HG03095 (cell line): ENCODE measurements around the gene ARFGEF2.

Source experiments
- ATAC-seq: cut with Tn5 transposase; IDR thresholded peaks from one replicate; pipeline ENCODE4 v1.9.1; 2021; ENCODE audit warnings: moderate library complexity; ENCODE audit not compliant: unreplicated experiment

The ARFGEF2 gene

GRCh38 chr20:48898896-48899530 lies 22.5 kb upstream of the ARFGEF2 start:
- no peak for ATAC-seq

- no peak for ATAC-seq
Measured at GRCh38 chr20:48899881-48900280, 21.6 kb upstream of the ARFGEF2 start.

- ATAC-seq: no peak
Measured at GRCh38 chr20:48901326-48901725, 20.2 kb upstream of the ARFGEF2 start.

DNA sequence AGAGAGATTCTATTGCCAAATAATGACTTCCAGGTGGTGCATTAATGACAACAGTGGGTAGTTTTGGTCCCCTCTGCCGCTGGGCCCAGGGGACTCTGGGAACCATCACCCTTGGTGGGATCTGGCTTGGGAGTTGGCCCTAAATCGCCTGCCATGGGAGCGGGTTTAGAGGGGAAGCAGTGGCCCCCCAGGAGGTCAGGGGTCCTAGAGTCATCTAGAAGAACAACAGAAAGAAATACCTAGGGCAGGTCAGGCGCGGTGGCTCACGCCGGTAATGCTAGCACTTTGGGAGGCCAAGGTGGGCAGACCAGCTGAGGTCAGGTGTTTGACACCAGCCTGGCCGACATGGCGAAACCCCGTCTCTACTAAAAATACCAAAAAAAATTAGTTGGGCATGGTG lies 17.8 kb upstream of the ARFGEF2 start:
- ATAC-seq: no peak

GRCh38 chr20:48904566-48905296 lies 16.8 kb upstream of the ARFGEF2 start:
- no peak for ATAC-seq

GRCh38 chr20:48905297-48905647 lies 16.2 kb upstream of the ARFGEF2 start:
- ATAC-seq: no peak

GRCh38 chr20:48906221-48906877 lies 15.2 kb upstream of the ARFGEF2 start:
- no peak for ATAC-seq

DNA sequence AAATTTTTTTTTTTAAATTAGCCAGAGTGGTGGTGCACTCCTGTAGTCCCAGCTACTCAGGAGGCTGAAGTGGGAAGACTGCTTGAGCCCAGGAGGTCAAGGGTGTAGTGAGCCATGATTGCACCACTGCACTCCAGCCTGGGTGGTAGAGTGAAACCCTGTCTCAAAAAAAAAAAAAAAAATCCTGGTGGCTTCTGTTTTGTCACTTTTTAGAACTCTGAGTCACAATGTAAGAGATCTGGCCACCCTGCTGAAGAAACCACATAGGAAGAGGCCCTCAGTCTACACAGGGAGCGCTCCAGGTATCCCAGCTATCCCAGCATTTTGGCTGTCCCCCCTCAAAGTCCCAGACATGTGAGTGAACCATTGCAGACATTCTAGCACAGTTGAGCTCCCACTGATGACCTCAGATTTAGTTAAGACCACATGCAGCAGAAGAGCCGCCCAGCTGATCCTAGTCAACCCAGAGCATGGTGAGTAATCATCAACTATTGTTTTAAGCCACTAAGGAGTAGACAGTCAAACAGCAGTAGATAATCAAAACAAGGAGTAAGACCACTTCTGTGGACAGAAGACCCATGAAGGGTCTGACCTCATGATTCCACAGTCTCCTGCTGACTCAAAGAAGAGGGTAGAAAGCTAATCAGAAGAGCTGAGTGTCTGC lies 12.7 kb upstream of the ARFGEF2 start:
- no peak for ATAC-seq

DNA sequence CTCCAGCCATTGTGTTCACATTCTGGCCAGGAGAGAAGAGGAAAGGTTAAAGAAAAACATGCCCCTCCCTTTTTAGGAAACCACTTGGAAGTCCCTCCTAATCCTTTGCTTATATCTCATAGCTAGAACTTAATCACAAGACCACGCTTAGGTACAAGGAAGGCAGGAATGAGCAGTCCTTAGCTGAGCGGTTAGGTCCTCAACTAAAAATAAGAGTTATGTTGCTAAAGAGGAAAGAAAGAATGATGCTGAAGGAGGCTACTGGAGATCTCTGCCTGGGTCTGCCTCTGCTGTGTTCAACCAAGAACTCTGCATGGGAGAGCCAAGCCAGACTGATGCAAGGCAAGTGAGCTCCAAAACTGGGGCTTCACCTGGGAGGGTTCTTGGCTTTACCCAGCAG lies 11.6 kb upstream of the ARFGEF2 start:
- no peak for ATAC-seq

- ATAC-seq: no peak
Measured at GRCh38 chr20:48910347-48910781, 11.1 kb upstream of the ARFGEF2 start.

DNA sequence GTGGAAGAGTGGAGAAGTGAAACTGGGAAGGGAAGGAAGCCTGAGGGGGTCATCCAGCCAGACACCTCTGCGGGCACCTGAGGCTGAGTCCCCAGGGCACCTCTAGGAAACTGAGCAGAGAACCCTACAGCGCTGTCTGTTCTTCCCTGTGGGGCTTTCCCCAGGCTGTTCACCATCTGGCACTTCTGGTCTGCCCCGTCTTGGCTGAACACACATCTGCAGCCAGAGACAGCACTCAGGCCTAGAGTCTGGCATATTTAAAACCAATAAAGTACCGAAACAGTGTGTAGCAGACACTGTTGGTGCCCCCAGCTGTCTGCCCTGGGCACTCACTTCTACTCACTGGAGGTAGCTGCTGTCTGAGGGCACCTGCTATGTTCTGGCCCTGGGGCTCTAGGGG lies 9.4 kb upstream of the ARFGEF2 start:
- peak; percentile 77 for ATAC-seq

DNA sequence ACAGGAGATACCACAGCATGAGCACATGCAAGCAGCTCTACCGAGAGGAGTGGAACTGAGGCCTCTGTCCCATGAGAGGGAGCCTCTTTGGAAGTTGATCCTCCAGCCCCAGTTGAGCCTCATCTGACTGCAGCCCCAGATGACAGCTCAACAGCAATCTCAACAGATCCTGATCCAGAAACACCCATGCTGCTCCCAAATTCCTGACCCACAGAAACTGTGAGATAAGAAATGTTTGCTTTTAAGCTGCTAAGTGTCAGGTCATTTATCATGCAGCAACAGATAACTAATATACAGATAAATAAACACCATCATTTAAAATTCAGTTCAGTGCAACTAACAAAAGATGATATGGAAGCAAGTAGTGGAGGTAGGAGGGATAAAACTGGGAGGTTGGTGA lies 4.8 kb upstream of the ARFGEF2 start:
- no peak for ATAC-seq

- no peak for ATAC-seq
Measured at GRCh38 chr20:48919336-48919881, 2.1 kb upstream of the ARFGEF2 start.

DNA sequence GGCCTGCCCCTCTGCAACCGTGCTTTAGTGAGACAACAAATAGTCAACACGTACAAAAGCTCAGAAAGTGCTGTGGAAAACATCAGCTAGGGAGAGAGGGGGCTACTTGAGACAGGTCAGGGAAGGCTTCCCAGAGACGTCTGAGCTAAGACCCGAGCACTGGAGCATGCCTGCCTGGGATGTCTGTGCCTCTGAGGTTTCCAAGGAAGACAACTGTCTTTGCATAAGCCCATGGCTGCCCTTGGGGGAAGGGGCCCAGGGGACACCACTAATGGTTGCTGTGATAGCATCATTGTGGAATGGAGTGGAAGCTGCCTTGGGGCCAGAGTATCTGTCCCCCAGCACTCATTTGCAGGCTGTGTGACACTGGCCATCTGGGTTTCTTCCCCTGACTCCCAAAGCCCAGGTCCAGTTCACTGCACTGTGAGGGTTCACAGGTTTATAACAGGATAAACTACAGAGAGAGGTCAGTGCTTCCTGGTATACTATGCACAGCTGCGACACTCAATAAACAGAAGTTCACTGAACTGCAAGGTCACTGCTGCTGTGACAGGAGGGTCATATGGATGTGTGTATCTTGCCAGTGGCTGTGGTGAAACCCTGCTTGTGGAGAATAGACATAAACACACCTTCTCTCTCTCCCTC lies 1.5 kb upstream of the ARFGEF2 start:
- no peak for ATAC-seq

DNA sequence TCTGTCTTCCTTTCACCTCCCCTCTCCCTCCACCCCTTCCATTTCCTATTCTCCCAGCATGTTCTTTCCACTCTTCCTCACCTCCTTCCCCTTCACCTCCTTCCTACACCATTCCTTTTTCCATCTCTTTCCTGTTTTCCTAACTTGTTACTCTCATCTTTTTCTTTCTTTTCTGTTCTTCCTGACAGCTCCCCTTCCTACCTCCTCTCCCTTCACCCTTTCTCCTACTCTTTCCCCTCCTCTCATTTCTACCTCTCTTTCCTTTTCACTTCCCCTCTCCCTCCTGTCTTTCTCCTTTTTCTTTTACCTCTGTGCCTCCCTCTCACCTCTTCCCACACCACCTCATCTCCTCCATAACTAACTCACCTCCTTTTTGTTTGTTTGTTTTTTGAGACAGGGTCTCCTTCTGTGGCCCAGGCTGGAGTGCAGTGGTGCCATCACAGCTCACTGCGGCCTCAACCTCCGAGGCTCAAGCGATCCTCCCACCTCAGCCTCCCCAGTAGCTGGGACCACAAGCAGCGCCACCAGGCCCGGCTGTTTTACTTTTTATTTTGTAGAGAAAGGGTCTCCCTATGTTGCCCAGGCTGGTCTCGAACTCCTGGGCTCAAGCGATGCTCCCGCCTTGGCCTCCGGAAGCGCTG lies 864 bp upstream of the ARFGEF2 start:
- no peak for ATAC-seq

- peak; percentile 36 for ATAC-seq
Measured at GRCh38 chr20:48921883-48922820, 641 bp downstream of the ARFGEF2 start.

GRCh38 chr20:48923149-48923718 lies 1.7 kb downstream of the ARFGEF2 start:
- no peak for ATAC-seq

DNA sequence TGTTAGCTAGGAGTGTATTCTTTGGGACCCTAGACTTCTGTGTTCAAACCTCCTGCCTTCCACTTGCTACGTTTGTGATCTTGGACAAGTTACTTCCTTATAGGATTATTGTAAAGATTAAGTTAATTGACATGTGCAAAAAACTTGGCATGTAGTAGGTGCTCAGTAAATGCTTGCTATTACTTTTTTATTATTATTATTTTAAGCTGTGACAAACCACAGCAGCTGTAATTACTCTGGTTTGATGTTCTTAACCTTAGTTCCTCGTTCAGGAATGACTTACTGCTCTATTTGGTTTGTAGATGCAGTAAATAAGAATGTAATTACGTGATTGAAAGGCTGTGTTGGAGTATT lies 3.2 kb downstream of the ARFGEF2 start:
- ATAC-seq: no peak

DNA sequence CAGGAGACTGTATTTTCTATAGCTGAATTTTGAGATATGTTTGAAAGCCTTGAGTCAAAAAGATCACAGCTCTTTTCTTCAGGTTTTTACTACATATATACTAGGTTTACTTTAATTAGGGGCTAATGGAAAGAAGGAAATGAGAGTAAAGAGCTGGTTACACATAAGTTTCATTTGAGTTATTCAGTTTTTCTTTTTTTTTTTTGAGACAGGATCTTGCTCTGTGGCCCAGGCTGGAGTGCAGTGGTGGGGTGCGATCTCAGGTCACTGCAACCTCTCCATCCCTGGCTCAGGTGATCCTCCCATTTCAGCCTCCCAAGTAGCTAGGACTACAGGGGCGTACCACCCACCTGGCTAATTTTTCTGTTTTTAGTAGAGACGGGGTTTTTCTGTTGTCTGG lies 4.8 kb downstream of the ARFGEF2 start:
- no peak for ATAC-seq
